ENCODE data around the gene HECTD1.
"Not testable (repeated sequence)": the region's sequence is repeated elsewhere in the genome, so short reads cannot be mapped to it uniquely, and the experiment has no call there.

Gene HECTD1

DNA sequence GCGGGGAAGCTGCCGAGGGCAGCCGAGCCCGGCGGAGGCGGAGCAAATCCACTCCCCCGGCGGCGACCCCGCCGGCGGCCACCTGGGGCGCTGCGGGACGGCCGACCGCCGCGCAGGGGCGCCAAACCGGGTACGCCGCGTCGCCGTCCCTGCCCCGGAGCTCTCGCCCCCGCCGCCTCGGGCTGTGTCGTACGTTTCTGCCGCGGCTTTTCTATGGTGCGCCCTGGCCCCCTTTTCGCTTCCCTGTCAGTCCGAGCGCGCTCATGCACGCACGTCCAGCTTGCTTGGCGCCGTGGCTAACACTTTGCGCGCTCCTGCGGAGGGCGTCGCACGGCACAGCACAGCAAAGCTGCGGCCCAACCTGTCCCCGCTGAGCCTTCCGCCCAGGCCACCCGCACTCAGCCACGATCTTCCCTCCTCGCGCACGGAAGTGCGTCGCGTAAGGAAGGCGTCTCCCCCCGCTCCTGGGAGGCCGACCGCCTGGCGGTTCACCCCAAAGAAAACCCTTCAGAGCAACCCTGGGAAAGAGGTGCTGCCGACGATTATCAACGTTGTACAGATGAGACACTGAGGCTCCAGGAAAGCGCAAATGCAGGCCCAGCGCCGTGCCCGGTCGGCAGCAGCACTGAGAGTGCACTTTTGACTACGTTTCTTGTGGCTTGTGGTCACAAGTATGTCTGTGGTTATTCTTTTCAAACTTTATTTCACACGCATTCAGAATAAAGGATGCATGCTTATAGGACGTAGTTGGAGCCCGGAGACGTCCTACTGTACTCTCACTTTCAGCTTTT, at the start of gene HECTD1:
HECTD1 (minus strand) TSS at position 39 of the 791 bp plus-strand sequence. CDS start 1,857 bp downstream, outside the sequence.
- DNase-seq (ENCODE audit: low read depth in 3 of 3, low spot score in 1 of 3): peak; percentile 57 to 85 (median 81)

DNA sequence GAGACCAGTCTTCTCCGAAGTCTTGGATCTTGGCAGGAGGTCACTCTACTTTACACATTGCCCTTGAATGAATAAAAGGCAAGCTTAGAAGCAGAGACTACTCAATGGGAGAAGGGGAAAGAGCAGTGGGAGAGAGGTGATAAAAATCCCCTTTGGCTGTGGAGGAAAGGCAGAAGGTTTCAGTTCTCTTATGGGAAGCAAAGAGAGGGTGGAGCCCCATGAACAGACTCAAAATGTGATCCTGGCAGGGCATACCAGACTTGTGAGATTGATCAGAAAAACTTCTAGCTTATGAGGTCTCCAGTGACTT, 49.6 kb upstream of the HECTD1 start:
- DNase-seq (ENCODE audit: low read depth in 3 of 3, low spot score in 1 of 3): no peak

GRCh38 chr14:31256534-31257243, 49.1 kb upstream of the HECTD1 start:
- DNase-seq (ENCODE audit: low read depth in 3 of 3, low spot score in 1 of 3): no peak

DNA sequence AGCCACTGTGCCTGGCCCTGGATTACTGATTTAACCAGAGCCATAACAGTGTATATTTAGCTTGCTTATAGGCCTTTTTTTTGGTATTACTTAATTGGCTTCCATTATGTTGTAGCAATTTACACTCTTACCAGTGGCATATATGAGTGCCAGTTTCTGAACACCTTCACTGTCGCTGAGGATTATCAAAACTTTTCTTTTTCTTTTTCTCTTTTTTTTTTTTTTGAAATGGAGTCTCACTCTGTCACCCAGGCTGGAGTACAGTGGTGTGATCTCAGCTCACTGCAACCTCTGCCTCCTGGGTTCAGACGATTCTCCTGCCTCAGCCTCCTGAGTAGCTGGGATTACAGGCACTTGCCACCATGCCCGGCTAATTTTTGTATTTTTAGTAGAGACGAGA, 48.3 kb upstream of the HECTD1 start:
- DNase-seq (ENCODE audit: low read depth in 3 of 3, low spot score in 1 of 3): not testable (repeated sequence)

GRCh38 chr14:31255286-31255685, 47.7 kb upstream of the HECTD1 start:
- DNase-seq (ENCODE audit: low read depth in 3 of 3, low spot score in 1 of 3): no peak

DNA sequence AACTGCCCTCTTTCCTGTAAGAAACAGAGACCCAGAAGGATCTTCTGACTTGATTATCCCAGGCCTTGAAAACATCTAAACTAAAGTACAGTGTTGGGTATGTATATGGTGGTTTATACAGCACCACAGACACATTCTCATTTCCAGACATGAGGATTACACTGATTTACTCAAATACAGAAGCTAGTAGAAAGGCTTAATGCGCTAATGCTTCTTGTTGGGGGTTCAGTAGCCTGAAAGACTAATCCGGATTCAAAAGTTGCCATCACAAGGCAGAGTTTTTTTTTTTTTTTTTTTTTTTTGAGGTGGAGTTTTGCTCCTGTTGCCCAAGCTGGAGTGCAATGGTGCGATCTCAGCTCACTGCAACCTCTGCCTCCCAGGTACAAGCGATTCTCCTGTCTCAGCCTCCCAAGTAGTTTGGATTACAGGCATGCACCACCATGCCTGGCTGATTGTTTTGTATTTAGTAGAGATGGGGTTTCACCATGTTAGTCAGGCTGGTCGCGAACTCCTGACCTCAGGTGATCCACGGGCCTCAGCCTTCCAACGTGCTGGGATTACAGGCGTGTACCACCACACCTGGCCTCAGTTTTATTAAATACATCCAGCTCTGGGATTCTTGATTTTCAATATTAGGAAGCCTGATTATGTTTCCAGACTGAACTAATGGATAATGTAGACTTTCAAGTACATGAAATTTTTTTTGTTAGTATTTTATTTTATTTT, 46.3 kb upstream of the HECTD1 start:
- DNase-seq (ENCODE audit: low read depth in 3 of 3, low spot score in 1 of 3): no peak

DNA sequence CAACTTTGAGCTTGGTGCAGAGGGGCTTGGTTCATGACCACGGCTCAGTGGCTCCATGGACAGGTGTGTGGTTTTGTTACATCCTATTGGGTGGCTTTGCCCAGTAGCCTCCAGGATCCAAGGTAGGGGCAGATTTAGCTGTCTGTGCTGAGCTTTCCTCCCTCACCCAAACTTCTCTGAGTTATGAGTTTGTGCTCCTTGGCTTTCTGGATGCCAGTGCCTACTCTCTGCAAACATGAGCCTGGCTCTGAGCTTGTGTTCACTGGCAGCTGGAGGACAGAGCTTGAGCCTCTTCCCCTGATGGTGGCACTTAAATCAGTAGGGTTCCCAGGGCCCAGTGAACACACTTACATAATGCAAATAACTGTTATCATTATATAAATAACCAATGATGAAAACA, 45.3 kb upstream of the HECTD1 start:
- DNase-seq (ENCODE audit: low read depth in 3 of 3, low spot score in 1 of 3): no peak

- no peak for DNase-seq (ENCODE audit: low read depth in 3 of 3, low spot score in 1 of 3)
Observed at GRCh38 chr14:31251028-31251958, 43.7 kb upstream of the HECTD1 start.

DNA sequence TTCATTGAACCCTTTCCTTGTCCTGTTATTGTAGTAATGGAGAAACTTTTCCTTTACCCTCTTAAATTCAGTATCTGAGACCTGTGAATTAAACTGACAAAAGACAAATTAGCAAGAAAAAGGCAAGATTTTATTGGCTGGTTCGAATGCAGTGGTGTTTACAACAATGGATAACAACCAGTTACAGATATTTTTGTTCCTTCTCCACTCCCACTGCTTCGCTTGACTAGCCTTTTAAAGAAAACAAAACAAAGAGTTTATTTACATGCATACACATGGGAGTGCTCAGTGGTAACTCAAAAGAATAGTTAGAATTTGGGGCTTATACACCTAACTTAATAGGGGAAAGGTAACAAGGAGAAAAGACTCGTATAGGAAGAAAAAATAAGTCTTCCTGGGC, 37.0 kb upstream of the HECTD1 start:
- no peak for DNase-seq (ENCODE audit: low read depth in 3 of 3, low spot score in 1 of 3)

- DNase-seq (ENCODE audit: low read depth in 3 of 3, low spot score in 1 of 3): no peak
Observed at GRCh38 chr14:31243860-31244259, 36.3 kb upstream of the HECTD1 start.

DNA sequence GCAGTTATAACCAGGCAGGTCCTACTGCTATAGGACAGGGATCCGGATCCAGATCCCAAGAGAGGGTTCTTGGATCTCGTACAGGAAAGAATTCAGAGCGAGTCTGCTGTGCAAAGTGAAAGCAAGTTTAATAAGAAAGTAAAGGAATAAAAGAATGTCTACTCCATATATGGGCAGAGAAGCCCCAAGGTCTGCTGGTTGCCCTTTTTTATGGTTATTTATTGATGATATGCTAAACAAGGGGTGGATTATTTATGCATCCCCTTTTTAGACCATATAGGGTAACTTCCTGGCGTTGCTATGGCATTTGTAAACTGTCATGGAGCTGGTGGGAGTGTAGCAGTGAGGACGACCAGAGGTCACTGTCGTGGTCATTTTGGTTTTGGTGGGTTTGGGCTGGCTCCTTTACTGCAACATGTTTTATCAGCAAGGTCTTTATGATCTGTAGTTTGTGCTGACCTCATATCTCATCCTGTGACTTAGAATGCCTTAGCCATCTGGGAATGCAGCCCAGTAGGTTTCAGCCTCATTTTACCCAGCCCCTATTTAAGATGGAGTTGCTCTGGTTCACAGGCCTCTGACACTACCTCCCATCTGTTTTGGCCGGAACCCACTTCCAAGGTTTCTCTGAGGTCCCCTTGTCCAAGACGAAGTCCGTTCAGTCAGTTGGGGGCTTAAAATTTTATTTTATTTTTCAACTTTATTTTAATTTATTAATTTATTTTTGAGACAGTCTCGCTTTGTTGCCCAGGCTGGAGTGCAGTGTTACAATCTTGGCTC, 34.8 kb upstream of the HECTD1 start:
- DNase-seq (ENCODE audit: low read depth in 3 of 3, low spot score in 1 of 3): not testable (repeated sequence)

DNA sequence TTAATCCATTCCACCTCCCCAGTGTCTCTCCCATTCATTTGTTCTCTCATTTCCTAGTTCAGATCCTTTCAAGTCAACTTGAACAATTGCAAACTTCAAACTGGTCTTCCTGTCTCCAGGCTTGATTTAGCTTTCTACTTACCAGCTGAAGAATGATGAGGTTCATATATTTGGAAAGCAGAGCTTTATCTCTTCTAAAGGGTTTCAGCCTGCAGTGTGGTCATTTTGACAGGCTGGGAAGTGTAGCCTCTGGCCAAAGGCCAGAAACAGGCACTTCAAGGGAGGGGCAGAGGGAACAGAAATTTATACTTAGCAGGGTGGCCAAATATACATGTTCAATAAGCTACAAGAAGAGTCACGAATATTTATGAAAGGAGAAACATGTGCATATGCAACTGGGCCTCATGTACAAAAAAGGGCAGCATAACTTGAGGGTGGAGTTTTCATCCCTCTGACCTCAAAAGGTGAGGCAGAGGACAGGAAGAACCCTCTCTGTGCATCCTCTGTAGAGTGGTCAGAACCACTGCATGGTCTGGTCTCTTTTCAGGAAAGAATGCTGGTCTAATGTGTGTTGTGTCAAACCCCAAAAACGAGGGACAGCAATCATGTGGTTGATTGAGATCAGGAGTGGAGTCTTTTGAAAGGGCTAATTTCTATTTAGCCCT, 34.0 kb upstream of the HECTD1 start:
- no peak for DNase-seq (ENCODE audit: low read depth in 3 of 3, low spot score in 1 of 3)

DNA sequence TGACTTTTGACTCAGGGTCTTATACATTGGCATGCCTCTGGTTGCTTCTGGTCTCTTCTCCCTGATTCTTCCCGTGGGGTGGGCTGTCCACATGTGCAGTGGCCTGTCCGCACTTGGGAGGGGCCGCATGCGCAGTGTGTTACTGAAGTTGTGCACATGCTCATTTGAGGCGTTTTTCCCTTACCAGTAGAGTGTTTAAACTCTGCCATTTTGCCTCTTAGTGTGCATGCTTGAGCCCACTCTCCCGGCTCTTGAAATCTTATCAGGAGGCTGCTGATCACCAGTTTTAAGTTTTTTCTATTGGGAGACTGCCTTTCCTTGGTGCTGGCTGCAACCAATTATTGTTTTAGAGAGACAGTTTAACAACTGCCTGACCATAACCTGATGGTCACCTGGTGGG, 32.1 kb upstream of the HECTD1 start:
- DNase-seq (ENCODE audit: low read depth in 3 of 3, low spot score in 1 of 3): no peak

- DNase-seq (ENCODE audit: low read depth in 3 of 3, low spot score in 1 of 3): no peak
Observed at GRCh38 chr14:31235462-31235861, 27.9 kb upstream of the HECTD1 start.

DNA sequence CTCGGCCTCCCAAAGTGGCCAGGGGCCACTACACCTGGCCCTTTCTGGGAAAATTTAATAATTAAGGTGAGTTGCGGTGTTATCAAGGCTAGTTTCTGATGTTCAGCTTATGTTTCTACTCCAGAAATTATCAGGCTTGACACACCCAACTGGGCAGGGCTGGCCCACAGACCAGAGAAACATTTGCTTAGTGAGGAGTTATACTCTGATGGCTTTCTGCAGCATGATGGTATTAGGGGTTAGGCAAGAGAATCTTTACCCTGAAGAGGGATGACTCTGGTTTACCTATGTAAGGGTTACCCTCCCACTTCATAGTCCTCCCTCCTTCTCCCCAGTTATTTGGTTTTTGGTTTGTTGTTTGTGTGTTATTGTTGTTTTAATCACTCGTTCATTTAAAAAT, 24.5 kb upstream of the HECTD1 start:
- no peak for DNase-seq (ENCODE audit: low read depth in 3 of 3, low spot score in 1 of 3)

- not testable (repeated sequence) for DNase-seq (ENCODE audit: low read depth in 3 of 3, low spot score in 1 of 3)
Observed at GRCh38 chr14:31231272-31231671, 23.7 kb upstream of the HECTD1 start.

GRCh38 chr14:31230573-31230958, 23.0 kb upstream of the HECTD1 start:
- no peak for DNase-seq (ENCODE audit: low read depth in 3 of 3, low spot score in 1 of 3)

GRCh38 chr14:31229638-31230572, 22.3 kb upstream of the HECTD1 start:
- DNase-seq (ENCODE audit: low read depth in 3 of 3, low spot score in 1 of 3): no peak

- no peak for DNase-seq (ENCODE audit: low read depth in 3 of 3, low spot score in 1 of 3)
Observed at GRCh38 chr14:31229009-31229408, 21.4 kb upstream of the HECTD1 start.
